Stimulated activated CD8-positive, alpha-beta memory T cell treated with anti-CD3 and anti-CD28 coated beads, Interleukin-12 subunit alpha, Interleukin-12 subunit beta, amount 100 ng/mL, for 1 hour (primary cell): ENCODE measurements around the gene STRA6.
"Not testable (repeated sequence)": the region's sequence is repeated elsewhere in the genome, so short reads cannot be mapped to it uniquely, and the experiment has no call there.

Experiments used
- DNase-seq: peaks from one replicate; pipeline ENCODE4 v3.0.0-alpha.2; 2020; ENCODE audit warnings: low read depth

Gene STRA6

GRCh38 chr15:74179983-74180880 is 22.4 kb downstream of the STRA6 start:
- no peak for DNase-seq

- DNase-seq: no peak
These were observed 23.3 kb downstream of the STRA6 start for GRCh38 chr15:74179101-74179841.

- DNase-seq: no peak
These were observed 24.1 kb downstream of the STRA6 start for GRCh38 chr15:74178326-74179100.

- DNase-seq: no peak
These were observed 26.0 kb downstream of the STRA6 start for GRCh38 chr15:74176262-74177214.

DNA sequence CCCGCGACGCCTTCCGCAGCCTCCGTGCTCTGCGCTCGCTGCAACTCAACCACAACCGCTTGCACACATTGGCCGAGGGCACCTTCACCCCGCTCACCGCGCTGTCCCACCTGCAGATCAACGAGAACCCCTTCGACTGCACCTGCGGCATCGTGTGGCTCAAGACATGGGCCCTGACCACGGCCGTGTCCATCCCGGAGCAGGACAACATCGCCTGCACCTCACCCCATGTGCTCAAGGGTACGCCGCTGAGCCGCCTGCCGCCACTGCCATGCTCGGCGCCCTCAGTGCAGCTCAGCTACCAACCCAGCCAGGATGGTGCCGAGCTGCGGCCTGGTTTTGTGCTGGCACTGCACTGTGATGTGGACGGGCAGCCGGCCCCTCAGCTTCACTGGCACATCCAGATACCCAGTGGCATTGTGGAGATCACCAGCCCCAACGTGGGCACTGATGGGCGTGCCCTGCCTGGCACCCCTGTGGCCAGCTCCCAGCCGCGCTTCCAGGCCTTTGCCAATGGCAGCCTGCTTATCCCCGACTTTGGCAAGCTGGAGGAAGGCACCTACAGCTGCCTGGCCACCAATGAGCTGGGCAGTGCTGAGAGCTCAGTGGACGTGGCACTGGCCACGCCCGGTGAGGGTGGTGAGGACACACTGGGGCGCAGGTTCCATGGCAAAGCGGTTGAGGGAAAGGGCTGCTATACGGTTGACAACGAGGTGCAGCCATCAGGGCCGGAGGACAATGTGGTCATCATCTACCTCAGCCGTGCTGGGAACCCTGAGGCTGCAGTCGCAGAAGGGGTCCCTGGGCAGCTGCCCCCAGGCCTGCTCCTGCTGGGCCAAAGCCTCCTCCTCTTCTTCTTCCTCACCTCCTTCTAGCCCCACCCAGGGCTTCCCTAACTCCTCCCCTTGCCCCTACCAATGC is 27.1 kb downstream of the STRA6 start:
- no peak for DNase-seq

DNA sequence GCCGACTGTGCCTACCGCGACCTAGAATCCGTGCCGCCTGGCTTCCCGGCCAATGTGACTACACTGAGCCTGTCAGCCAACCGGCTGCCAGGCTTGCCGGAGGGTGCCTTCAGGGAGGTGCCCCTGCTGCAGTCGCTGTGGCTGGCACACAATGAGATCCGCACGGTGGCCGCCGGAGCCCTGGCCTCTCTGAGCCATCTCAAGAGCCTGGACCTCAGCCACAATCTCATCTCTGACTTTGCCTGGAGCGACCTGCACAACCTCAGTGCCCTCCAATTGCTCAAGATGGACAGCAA is 27.7 kb downstream of the STRA6 start:
- DNase-seq: no peak

DNA sequence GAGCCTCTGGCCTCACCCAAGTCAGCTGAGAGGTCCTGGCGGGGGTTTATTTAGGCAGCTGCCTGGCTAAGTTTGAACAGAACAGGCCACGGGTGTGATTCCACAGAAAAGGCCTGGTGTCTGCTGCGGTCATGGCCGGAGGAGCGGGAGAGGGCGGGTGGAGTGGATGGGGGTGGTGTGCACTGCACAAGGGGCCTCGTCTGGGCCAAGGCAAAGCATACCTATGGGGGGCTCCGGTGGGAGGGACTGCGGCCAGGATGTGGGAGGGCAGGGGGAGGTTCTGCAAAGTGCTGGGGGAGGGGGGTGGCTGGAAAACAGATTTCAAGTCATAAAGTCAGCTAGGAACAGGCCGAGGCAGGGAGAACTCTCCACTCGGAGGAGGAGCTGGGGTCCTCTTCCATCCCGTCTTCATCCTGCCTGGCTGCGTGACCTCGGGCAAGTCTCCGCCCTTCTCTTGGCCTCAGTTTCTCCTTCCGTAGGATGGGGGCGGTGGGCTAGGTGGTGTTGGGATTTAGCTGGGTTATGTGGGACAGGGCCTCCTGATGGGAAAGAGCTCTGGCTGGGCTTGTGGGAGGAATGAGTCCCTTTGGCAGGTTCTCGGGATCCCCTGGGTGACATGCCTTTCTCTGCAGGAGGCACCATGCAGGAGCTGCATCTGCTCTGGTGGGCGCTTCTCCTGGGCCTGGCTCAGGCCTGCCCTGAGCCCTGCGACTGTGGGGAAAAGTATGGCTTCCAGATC is 28.2 kb downstream of the STRA6 start:
- no peak for DNase-seq

- DNase-seq: no peak
These were observed 29.0 kb downstream of the STRA6 start, which contains the start of gene ISLR for GRCh38 chr15:74173380-74174218. Gene ISLR, plus strand, starts transcription at chr15:74173710. Its CDS starts 1,149 bp downstream, at chr15:74174859.

DNA sequence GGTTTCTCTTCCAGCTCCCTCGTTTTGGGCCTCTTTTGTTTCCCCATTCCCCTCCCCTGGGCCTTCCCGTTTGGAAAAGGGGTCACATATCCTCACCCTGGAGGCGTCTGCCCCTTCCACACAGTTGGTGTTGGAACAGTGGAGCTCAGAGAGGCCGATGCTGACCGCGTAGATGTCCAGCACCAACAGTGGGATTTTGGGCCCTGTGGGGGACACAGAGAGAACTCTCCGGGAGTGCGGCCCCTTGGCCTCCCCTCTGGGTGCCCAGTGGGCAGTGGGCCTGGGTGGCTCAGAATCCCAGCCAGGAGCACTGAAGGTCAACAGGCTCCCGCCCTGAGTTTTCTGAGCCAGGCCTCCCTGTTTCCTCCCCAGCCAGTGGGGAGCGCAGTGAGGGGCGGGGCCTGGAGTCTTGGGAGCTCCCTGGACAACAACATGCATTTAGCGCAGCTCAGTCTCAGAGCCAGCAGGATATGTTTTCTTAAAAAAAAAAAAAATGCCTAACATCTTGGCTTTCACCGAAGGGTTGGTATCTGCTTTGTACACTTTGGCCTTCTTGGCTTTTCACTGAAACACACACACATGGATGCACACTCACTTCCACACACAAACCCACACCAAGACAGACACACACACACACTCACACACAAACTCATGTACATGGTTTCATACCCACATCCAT is 29.7 kb downstream of the STRA6 start:
- no peak for DNase-seq

- DNase-seq: no peak
These were observed 30.5 kb downstream of the STRA6 start for GRCh38 chr15:74171965-74172541.

DNA sequence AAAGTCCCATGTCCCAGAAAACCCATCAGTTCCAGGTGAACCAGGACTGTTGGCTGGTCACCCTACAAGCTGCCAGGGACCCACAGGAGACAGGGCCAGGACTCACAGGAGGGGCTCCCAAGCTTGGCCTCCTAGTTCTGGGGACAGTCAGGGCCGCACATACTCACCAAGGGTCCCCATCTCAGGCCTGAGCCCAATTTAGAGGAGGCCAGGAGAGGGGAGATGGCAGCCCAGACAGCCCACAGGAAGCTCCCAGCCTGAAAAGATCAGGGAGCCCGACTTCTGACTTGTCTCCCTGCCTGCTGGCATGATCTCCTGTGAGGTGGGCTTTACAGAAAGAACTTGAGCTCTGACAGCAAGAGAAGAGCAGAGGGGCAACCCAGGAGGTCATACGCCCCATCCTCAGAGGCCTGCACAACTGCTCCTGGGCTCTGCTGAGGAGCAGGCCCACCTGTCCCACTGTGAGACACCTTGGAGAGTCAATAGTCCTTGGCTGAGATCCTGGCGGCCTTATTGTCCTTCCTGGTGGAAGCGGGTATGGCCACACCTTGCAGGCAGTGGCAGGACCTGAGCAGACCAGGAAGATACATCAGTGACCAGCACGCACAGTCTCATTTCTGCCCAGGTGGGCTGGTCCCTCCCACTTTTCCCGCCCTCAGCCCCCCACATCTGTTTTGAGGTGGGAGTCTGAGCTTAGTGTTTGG is 31.6 kb downstream of the STRA6 start:
- no peak for DNase-seq

DNA sequence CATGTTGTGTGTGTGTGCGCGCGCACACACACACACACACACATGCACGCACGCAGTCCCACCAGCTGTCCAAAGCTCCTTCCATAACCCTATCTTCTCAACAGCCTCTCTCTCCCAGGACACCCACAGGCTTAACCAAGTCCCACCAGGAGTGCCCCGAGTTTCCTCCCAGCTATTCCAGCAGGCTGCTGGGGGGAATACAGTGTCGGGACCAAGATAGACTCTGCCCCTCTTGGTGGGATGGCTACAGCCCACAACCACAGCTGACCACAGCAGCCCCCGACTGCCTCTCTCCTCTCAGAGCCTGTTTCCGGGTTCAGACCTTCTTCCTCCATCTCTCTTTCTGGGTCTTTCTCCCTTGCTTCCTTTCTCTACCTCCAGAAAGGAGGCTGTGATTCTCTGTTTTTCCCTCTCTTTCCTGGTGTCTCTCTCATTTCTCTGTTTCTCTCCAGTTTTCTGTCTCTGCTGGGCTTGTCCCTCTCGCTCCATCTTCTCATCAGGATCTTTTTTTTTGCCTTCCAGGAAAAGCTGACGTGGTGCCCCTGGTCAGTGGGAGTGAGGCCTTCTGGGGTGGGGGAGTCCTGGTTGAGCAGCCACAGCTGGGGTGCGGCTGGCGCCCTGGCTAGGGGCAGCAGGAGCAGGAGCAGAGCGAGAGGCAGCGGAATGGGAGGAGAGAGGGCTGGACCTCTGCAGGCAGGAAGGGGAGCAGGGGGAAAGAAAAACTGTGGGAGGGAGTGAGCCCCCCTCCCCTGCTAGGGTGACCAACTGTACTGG is 32.3 kb downstream of the STRA6 start:
- DNase-seq: no peak

- no peak for DNase-seq
These were observed 33.9 kb downstream of the STRA6 start for GRCh38 chr15:74168711-74169126.

GRCh38 chr15:74167891-74168331 is 34.7 kb downstream of the STRA6 start:
- no peak for DNase-seq

- no peak for DNase-seq
These were observed 37.1 kb downstream of the STRA6 start for GRCh38 chr15:74165461-74165860.

DNA sequence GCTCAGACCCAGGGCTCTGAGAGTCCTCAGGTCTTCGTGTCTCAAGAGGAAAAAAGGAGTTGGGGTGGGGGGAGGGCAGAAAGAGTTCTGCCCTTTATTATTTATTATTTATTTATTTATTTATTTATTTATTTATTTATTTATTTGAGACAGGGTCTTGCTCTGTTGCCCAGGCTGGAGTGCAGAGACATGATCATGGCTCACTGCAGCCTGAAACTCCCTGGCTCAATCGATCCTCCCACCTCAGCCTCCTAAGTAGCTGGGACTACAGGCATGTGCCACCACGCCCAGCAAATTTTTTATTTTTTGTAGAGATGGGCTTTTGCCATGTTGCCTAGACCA is 40.4 kb downstream of the STRA6 start:
- DNase-seq: not testable (repeated sequence)
